Endothelial cell of umbilical vein (primary cell): ENCODE results near the gene MAST4. TPM values are rescaled to one million over a fixed set of nuclear protein-coding genes. Genes with fewer than 3 reads are reported as not detected.

Experiments used
- BruUV-seq: library from RNA; stranded (reverse); fragments of 400-500 nt; replicated peaks from 2 replicates; lab custom pipeline; 2021; lab: Mats Ljungman, UMichigan
- CTCF ChIA-PET: fragments of 300-600, 350-600 bp; sonication (Branson Sonifier 250); formaldehyde crosslinking; loops from one replicate; lab custom pipeline; 2021; ENCODE audit warnings: antibody characterized with exemption, inconsistent platforms; lab: Charles Lee
- POLR2A ChIA-PET: fragments of 300-600, 350-600 bp; sonication (Branson Sonifier 250); formaldehyde crosslinking; loops from one replicate; lab custom pipeline; 2021; ENCODE audit warnings: antibody characterized with exemption, inconsistent platforms; lab: Charles Lee
- DNase-seq: peaks from one replicate; pipeline ENCODE4 v3.0.0-alpha.2; 2011; ENCODE audit warnings: low read depth, low spot score
- FAIRE-seq: peaks from 2 replicates; lab custom pipeline; 2011; peaks lifted over from hg19 to GRCh38; lab: Jason Lieb, UNC
- H2AFZ ChIP-seq: 2 replicates; pipeline ENCODE4 v1.6.0; 2012; ENCODE audit warnings: low read depth, low read length, control low read depth, inconsistent platforms
- H3K27ac ChIP-seq: 2 replicates; pipeline ENCODE4 v1.5.1; 2011; ENCODE audit warnings: low read depth, mild to moderate bottlenecking, control low read depth, low read length, moderate library complexity; ENCODE audit not compliant: insufficient read depth
- H3K27me3 ChIP-seq, 2 experiments: 2 replicates each; pipeline versions ENCODE4 v1.6.0 to v1.6.1; 2011; ENCODE audit warnings: low read length in 2 of 2, mixed read lengths in 1 of 2; ENCODE audit not compliant: control insufficient read depth in 2 of 2, insufficient read depth in 2 of 2
- H3K36me3 ChIP-seq, 2 experiments: 2 replicates in 1 of 2; 3 replicates in 1 of 2; pipeline ENCODE4 v1.5.1; 2011; ENCODE audit warnings: low read length in 2 of 2, mild to moderate bottlenecking in 1 of 2, moderate library complexity in 1 of 2; ENCODE audit not compliant: control insufficient read depth in 2 of 2, insufficient read depth in 2 of 2; ENCODE audit errors: extremely low read depth in 1 of 2
- H3K4me1 ChIP-seq: 3 replicates; pipeline ENCODE4 v1.5.1; 2011; ENCODE audit warnings: mild to moderate bottlenecking, low read length; ENCODE audit not compliant: control insufficient read depth, insufficient read depth; ENCODE audit errors: extremely low read depth
- H3K4me2 ChIP-seq: 2 replicates; pipeline ENCODE4 v1.6.1; 2011; ENCODE audit warnings: low read length, control low read depth, mixed read lengths; ENCODE audit not compliant: insufficient read depth
- H3K4me3 ChIP-seq, 3 experiments: fragments of 200-600 bp in 1 of 3; sonication (generic), shearing (Covaris generic) in 1 of 3; replicated peaks in 1 of 3; 2 replicates each; pipeline ENCODE4 v1.5.1; 2011 to 2016; ENCODE audit warnings: control low read depth in 3 of 3, low read length in 3 of 3, mild to moderate bottlenecking in 2 of 3, inconsistent platforms in 1 of 3, low read depth in 1 of 3, moderate library complexity in 1 of 3; ENCODE audit not compliant: insufficient read depth in 1 of 3
- H3K79me2 ChIP-seq: 2 replicates; pipeline ENCODE4 v1.6.0; 2012; ENCODE audit warnings: low read length, inconsistent platforms; ENCODE audit not compliant: control insufficient read depth, insufficient read depth
- H3K9ac ChIP-seq: replicated peaks from 2 replicates; pipeline ENCODE3; 2011; ENCODE audit warnings: low read length, control low read depth; ENCODE audit not compliant: insufficient read depth; ENCODE audit errors: extremely low read depth
- H3K9me1 ChIP-seq: replicated peaks from 3 replicates; pipeline ENCODE4 v1.6.0; 2011; ENCODE audit warnings: mild to moderate bottlenecking, low read length; ENCODE audit not compliant: control insufficient read depth, insufficient read depth; ENCODE audit errors: extremely low read depth
- H3K9me3 ChIP-seq: replicated peaks from 2 replicates; pipeline ENCODE4 v1.5.1; 2012; ENCODE audit warnings: low read length, inconsistent platforms; ENCODE audit not compliant: control insufficient read depth, insufficient read depth
- H4K20me1 ChIP-seq: replicated peaks from 2 replicates; pipeline ENCODE3; 2011; ENCODE audit warnings: mild to moderate bottlenecking, low read length; ENCODE audit not compliant: control insufficient read depth, insufficient read depth; ENCODE audit errors: extremely low read depth
- EZH2 ChIP-seq: IDR thresholded peaks from 2 replicates; pipeline ENCODE4 v1.6.1; 2012; ENCODE audit warnings: borderline replicate concordance, low read depth, mild to moderate bottlenecking, moderate library complexity, low read length, inconsistent platforms; ENCODE audit not compliant: severe bottlenecking
- FOS ChIP-seq: IDR thresholded peaks from 2 replicates; pipeline ENCODE4 v1.6.1; 2011; ENCODE audit warnings: mild to moderate bottlenecking, low read length, moderate library complexity, borderline replicate concordance; ENCODE audit not compliant: insufficient read depth
- GATA2 ChIP-seq: IDR thresholded peaks from 2 replicates; pipeline ENCODE4 v1.7.0; 2011; ENCODE audit warnings: low read depth, mild to moderate bottlenecking, moderate library complexity, mixed read lengths, low read length; ENCODE audit not compliant: insufficient read length, insufficient read depth
- JUN ChIP-seq: IDR thresholded peaks from 2 replicates; pipeline ENCODE4 v1.6.1; 2011; ENCODE audit warnings: borderline replicate concordance, low read depth; ENCODE audit not compliant: insufficient read length, insufficient read depth
- MAX ChIP-seq: IDR thresholded peaks from 2 replicates; pipeline ENCODE4 v1.6.1; 2011; ENCODE audit not compliant: insufficient read depth, insufficient read length
- MYC ChIP-seq: IDR thresholded peaks from one replicate; pipeline ENCODE4 v1.6.1; 2011; ENCODE audit warnings: mild to moderate bottlenecking, low read depth, low read length
- POLR2A ChIP-seq: IDR thresholded peaks from 2 replicates; pipeline ENCODE4 v1.6.1; 2012; ENCODE audit warnings: low read depth, mild to moderate bottlenecking, control low read depth, low read length
- POLR2AphosphoS5 ChIP-seq: IDR thresholded peaks from 2 replicates; pipeline ENCODE4 v1.6.1; 2012; ENCODE audit warnings: low read depth, mild to moderate bottlenecking, control low read depth, low read length, moderate library complexity; ENCODE audit not compliant: insufficient read depth
- dilution Hi-C: fragments of 300-500 bp; cut with MboI; formaldehyde crosslinking; loops from one replicate; pipeline ENCODE4 v1.15.0; 2019; ENCODE audit warnings: low sequenced_read_pairs; ENCODE audit not compliant: extremely low pct_ligation_motif_present
- intact Hi-C: fragments of 100-400 bp; cut with micrococcal nuclease; formaldehyde crosslinking; loops from one replicate; pipeline ENCODE4 v1.10.0; 2022
- polyA plus RNA-seq, 4 experiments: library from polyadenylated mRNA; depleted of rRNA in 3 of 4; stranded (reverse) in 3 of 4; unstranded in 1 of 4; fragments of >200 nt; gene quantifications; 2 replicates each; pipeline versions ENCODE4 v1.2.1 to v1.2.3, GENCODE V29; 2011 to 2012; ENCODE audit warnings: missing spikeins in 1 of 4
- total RNA-seq: library from RNA; stranded (reverse); gene quantifications from 2 replicates; pipeline ENCODE4 v1.2.3, GENCODE V29; 2021
- TF ChIP-seq, protein P1 (sequence below), 2 donors: IDR thresholded peaks; 1 replicate in 1 of 2; 2 replicates in 1 of 2; pipeline ENCODE4 v1.5.1; 2011; ENCODE audit warnings: low read length in 2 of 2, mild to moderate bottlenecking in 2 of 2, moderate library complexity in 2 of 2, control low read depth in 1 of 2, inconsistent platforms in 1 of 2, low read depth in 1 of 2; ENCODE audit not compliant: insufficient read depth in 1 of 2; ENCODE audit errors: extremely low read depth in 1 of 2

Gene MAST4
- total and polyA plus RNA-seq, 2 donors (not counting 3 experiments of a cell fraction or from before 2014, with no cell fraction given): 40.2 to 116 TPM

DNA sequence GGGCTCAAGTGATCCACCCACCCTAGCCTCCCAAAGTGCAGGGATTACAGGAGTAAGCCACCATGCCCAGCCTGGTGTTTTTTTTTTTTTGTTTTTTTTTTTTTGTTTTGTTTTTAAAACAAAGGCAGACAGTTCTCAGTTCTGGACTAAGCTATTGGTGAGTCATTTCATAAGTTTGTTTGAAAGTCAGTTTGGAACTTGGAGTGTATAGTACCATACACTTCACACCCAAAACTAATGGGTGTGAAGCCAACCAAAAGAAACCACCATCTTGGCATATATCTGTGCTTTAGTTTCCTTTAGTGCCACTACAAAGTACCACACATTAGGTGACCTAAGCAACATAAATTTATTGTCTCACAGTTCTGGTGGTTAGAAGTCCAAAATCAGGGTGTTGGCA, 13.4 kb downstream of the MAST4 start:
- Histone ChIP-seq H3K9me1 (no peaks in the 10 kb centered on the region), H2AFZ (no peak overlapping the region), H3K4me1 (no peaks in the 10 kb centered on the region), H3K4me2 (no peak overlapping the region), H3K27ac (no peak overlapping the region), H3K36me3 (no peaks in the 10 kb centered on the region), H3K4me3 (no peak overlapping the region), H3K27me3 (peaks cover 8 to 16% of the 10 kb centered on the region in 2 experiments), H4K20me1 (no peaks in the 10 kb centered on the region), H3K79me2 (no peaks in the 10 kb centered on the region), H3K9me3 (no peaks in the 10 kb centered on the region), H3K9ac (no peak overlapping the region)
- ChIA-PET POLR2A (no interaction called here), CTCF (no interaction called here)
- no peak for TF ChIP-seq POLR2AphosphoS5
- no peak for TF ChIP-seq MAX
- TF ChIP-seq JUN: no peak
- TF ChIP-seq FOS: no peak
- no peak for TF ChIP-seq MYC
- TF ChIP-seq, protein P1, sequence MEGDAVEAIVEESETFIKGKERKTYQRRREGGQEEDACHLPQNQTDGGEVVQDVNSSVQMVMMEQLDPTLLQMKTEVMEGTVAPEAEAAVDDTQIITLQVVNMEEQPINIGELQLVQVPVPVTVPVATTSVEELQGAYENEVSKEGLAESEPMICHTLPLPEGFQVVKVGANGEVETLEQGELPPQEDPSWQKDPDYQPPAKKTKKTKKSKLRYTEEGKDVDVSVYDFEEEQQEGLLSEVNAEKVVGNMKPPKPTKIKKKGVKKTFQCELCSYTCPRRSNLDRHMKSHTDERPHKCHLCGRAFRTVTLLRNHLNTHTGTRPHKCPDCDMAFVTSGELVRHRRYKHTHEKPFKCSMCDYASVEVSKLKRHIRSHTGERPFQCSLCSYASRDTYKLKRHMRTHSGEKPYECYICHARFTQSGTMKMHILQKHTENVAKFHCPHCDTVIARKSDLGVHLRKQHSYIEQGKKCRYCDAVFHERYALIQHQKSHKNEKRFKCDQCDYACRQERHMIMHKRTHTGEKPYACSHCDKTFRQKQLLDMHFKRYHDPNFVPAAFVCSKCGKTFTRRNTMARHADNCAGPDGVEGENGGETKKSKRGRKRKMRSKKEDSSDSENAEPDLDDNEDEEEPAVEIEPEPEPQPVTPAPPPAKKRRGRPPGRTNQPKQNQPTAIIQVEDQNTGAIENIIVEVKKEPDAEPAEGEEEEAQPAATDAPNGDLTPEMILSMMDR (IDR thresholded peaks at IDR 0.05; ENCODE audit: extremely low read depth in 1 of 2, insufficient read depth in 1 of 2, low read depth in 1 of 2, low read length in 2 of 2): no peak
- no peak for TF ChIP-seq EZH2
- TF ChIP-seq POLR2A: no peak
- no peak for TF ChIP-seq GATA2
- DNase-seq (no peak), FAIRE-seq (no peak)
- BruUV-seq: no TSS peak
- dilution Hi-C loops: no loop called here
- intact Hi-C loops: no loop called here
